H1 (cell line): ENCODE measurements around the gene HPX. TPM values are rescaled to one million over a fixed set of nuclear protein-coding genes. Genes with fewer than 3 reads are reported as not detected.

Experiments used
- CTCF ChIA-PET: fragments of 300-600 bp; sonication (Branson Sonifier 250); formaldehyde crosslinking; loops from one replicate; lab custom pipeline; 2021; ENCODE audit not compliant: partially characterized antibody; lab: Charles Lee
- POLR2A ChIA-PET: fragments of 300-600 bp; sonication (Branson Sonifier 250); formaldehyde crosslinking; loops from one replicate; lab custom pipeline; 2021; ENCODE audit warnings: inconsistent platforms; ENCODE audit not compliant: partially characterized antibody; lab: Charles Lee
- DNase-seq, 2 experiments: peaks; one replicate each; pipeline versions ENCODE4 v3.0.0 to v3.0.0-alpha.2; 2010 to 2022; ENCODE audit warnings: low spot score in 2 of 2, low read depth in 1 of 2, mixed read lengths in 1 of 2
- FAIRE-seq: peaks from 2 replicates; lab custom pipeline; 2011; peaks lifted over from hg19 to GRCh38; lab: Jason Lieb, UNC
- H2AFZ ChIP-seq: 2 replicates; pipeline ENCODE4 v1.8.1; 2012; ENCODE audit warnings: low read length, inconsistent platforms
- H2AK5ac ChIP-seq: 2 replicates; pipeline ENCODE4 v1.6.1; 2013; ENCODE audit warnings: low read depth, low read length
- H2BK120ac ChIP-seq: replicated peaks from 2 replicates; pipeline ENCODE3; 2013; ENCODE audit warnings: low read depth, low read length, inconsistent platforms
- H2BK12ac ChIP-seq: 2 replicates; pipeline ENCODE4 v1.6.1; 2013; ENCODE audit warnings: low read depth, low read length
- H2BK15ac ChIP-seq: 2 replicates; pipeline ENCODE4 v1.6.1; 2013; ENCODE audit warnings: low read length
- H2BK20ac ChIP-seq: 2 replicates; pipeline ENCODE4 v1.6.1; 2013; ENCODE audit warnings: low read length
- H2BK5ac ChIP-seq: 2 replicates; pipeline ENCODE4 v1.6.1; 2013; ENCODE audit warnings: low read depth, low read length
- H3K14ac ChIP-seq: 2 replicates; pipeline ENCODE4 v1.6.1; 2013; ENCODE audit warnings: inconsistent platforms; ENCODE audit not compliant: insufficient read length
- H3K18ac ChIP-seq: 2 replicates; pipeline ENCODE4 v1.6.1; 2013; ENCODE audit warnings: low read length; ENCODE audit errors: extremely low read depth
- H3K23ac ChIP-seq: 2 replicates; pipeline ENCODE4 v1.6.1; 2013; ENCODE audit warnings: inconsistent platforms; ENCODE audit not compliant: insufficient read length
- H3K23me2 ChIP-seq: 2 replicates; pipeline ENCODE4 v1.6.1; 2013; ENCODE audit warnings: low read depth, low read length
- H3K27ac ChIP-seq: 2 replicates; pipeline ENCODE4 v1.6.1; 2011; ENCODE audit warnings: low read depth, low read length, inconsistent platforms
- H3K27me3 ChIP-seq, 4 experiments: replicated peaks in 1 of 4; 1 replicate in 1 of 4; 2 replicates in 3 of 4; pipeline versions ENCODE4 v1.6.1 to v1.8.1; 2011 to 2013; ENCODE audit warnings: low read length in 3 of 4, mild to moderate bottlenecking in 3 of 4, inconsistent platforms in 2 of 4, mixed read lengths in 2 of 4, moderate library complexity in 1 of 4; ENCODE audit not compliant: control insufficient read depth in 3 of 4, insufficient read depth in 3 of 4; ENCODE audit errors: extremely low read depth in 1 of 4
- H3K36me3 ChIP-seq, 4 experiments: 2 replicates each; pipeline versions ENCODE4 v1.6.1 to v1.8.1; 2011 to 2013; ENCODE audit warnings: mild to moderate bottlenecking in 4 of 4, low read length in 3 of 4, moderate library complexity in 2 of 4, control low read depth in 1 of 4, inconsistent platforms in 1 of 4; ENCODE audit not compliant: insufficient read depth in 4 of 4, control insufficient read depth in 2 of 4
- H3K4ac ChIP-seq: replicated peaks from 2 replicates; pipeline ENCODE3; 2013; ENCODE audit warnings: low read length, low read depth, mixed read lengths, inconsistent platforms; ENCODE audit not compliant: insufficient read length
- H3K4me1 ChIP-seq, 4 experiments: replicated peaks in 1 of 4; 1 replicate in 1 of 4; 2 replicates in 3 of 4; pipeline versions ENCODE4 v1.6.1 to v1.8.1; 2011 to 2013; ENCODE audit warnings: low read length in 3 of 4, inconsistent platforms in 2 of 4, mixed read lengths in 1 of 4; ENCODE audit not compliant: insufficient read depth in 4 of 4, control insufficient read depth in 3 of 4
- H3K4me2 ChIP-seq, 2 experiments: 2 replicates each; pipeline versions ENCODE4 v1.6.1 to v1.8.1; 2011 to 2013; ENCODE audit warnings: low read depth in 2 of 2, low read length in 2 of 2, control low read depth in 1 of 2, inconsistent platforms in 1 of 2, mild to moderate bottlenecking in 1 of 2; ENCODE audit not compliant: insufficient read depth in 1 of 2
- H3K4me3 ChIP-seq, 4 experiments: fragments of 200-600, 300-600 bp in 1 of 4; sonication (generic), shearing (Covaris generic), sonication (Bioruptor Twin) in 1 of 4; 2 replicates each; pipeline versions ENCODE4 v1.5.1 to v1.8.1; 2011 to 2016; ENCODE audit warnings: low read length in 4 of 4, low read depth in 3 of 4, control low read depth in 2 of 4, inconsistent platforms in 2 of 4, mild to moderate bottlenecking in 2 of 4, mixed read lengths in 1 of 4, moderate library complexity in 1 of 4; ENCODE audit not compliant: insufficient read depth in 2 of 4; ENCODE audit errors: extremely low read depth in 1 of 4
- H3K56ac ChIP-seq: replicated peaks from 2 replicates; pipeline ENCODE3; 2013; ENCODE audit warnings: low read depth, mild to moderate bottlenecking, mixed read lengths, low read length, inconsistent platforms; ENCODE audit not compliant: insufficient read length
- H3K79me1 ChIP-seq: 2 replicates; pipeline ENCODE4 v1.6.1; 2013; ENCODE audit warnings: low read depth, low read length, control low read depth
- H3K79me2 ChIP-seq, 2 experiments: 2 replicates each; pipeline versions ENCODE4 v1.6.1 to v1.8.1; 2012 to 2013; ENCODE audit warnings: low read length in 2 of 2, mild to moderate bottlenecking in 2 of 2, inconsistent platforms in 1 of 2; ENCODE audit not compliant: insufficient read depth in 2 of 2, control insufficient read depth in 1 of 2
- H3K9ac ChIP-seq, 4 experiments: replicated peaks in 1 of 4; 1 replicate in 1 of 4; 2 replicates in 3 of 4; pipeline versions ENCODE4 v1.6.1 to v1.8.1; 2011 to 2013; ENCODE audit warnings: low read depth in 3 of 4, low read length in 3 of 4, control low read depth in 2 of 4, mild to moderate bottlenecking in 2 of 4, moderate library complexity in 2 of 4, inconsistent platforms in 1 of 4; ENCODE audit errors: extremely low read depth in 1 of 4
- H3K9me3 ChIP-seq, 2 experiments: 2 replicates each; pipeline versions ENCODE4 v1.6.1 to v1.8.1; 2012 to 2013; ENCODE audit warnings: mild to moderate bottlenecking in 2 of 2, moderate library complexity in 2 of 2, control low read depth in 1 of 2, inconsistent platforms in 1 of 2, low read depth in 1 of 2, low read length in 1 of 2, mixed read lengths in 1 of 2; ENCODE audit not compliant: insufficient read depth in 2 of 2
- H4K20me1 ChIP-seq, 2 experiments: replicated peaks in 1 of 2; 2 replicates each; pipeline versions ENCODE3 to v1.8.1; 2011 to 2013; ENCODE audit warnings: inconsistent platforms in 2 of 2, low read length in 2 of 2, mild to moderate bottlenecking in 1 of 2; ENCODE audit not compliant: insufficient read depth in 2 of 2, control insufficient read depth in 1 of 2
- H4K5ac ChIP-seq: 2 replicates; pipeline ENCODE4 v1.6.1; 2013; ENCODE audit warnings: low read length, low read depth, mixed read lengths, inconsistent platforms; ENCODE audit not compliant: insufficient read length
- H4K8ac ChIP-seq: 2 replicates; pipeline ENCODE4 v1.8.0; 2013; ENCODE audit warnings: mild to moderate bottlenecking, moderate library complexity, low read length, inconsistent platforms; ENCODE audit not compliant: insufficient read depth; ENCODE audit errors: extremely low read depth
- H4K91ac ChIP-seq: replicated peaks from 2 replicates; pipeline ENCODE3; 2013; ENCODE audit warnings: low read length, mixed read lengths, inconsistent platforms; ENCODE audit not compliant: insufficient read length
- ASH2L ChIP-seq: fragments of 200-600, 300-600 bp; sonication (generic); IDR thresholded peaks from one replicate; pipeline ENCODE4 v1.7.1; 2017; ENCODE audit warnings: low read length
- BCL11A ChIP-seq, 2 experiments: IDR thresholded peaks; one replicate each; pipeline ENCODE4 v1.6.1; 2011; ENCODE audit warnings: low read depth in 2 of 2, low read length in 2 of 2, mild to moderate bottlenecking in 2 of 2
- BRCA1 ChIP-seq: IDR thresholded peaks from 2 replicates; pipeline ENCODE4 v1.6.1; 2012; ENCODE audit warnings: low read depth, low read length, improper control_type of control experiment
- CBX8 ChIP-seq: fragments of 300-800, 300-1000 bp; sonication (generic); IDR thresholded peaks from 2 replicates; pipeline ENCODE4 v1.7.1; 2016; ENCODE audit warnings: low read depth, low read length, borderline replicate concordance
- CREB1 ChIP-seq: IDR thresholded peaks from 2 replicates; pipeline ENCODE4 v1.6.1; 2012; ENCODE audit warnings: inconsistent platforms
- POU5F1 ChIP-seq: IDR thresholded peaks from 2 replicates; pipeline ENCODE4 v1.6.1; 2011; ENCODE audit warnings: low read depth, mild to moderate bottlenecking, low read length, moderate library complexity
- RBBP5 ChIP-seq: IDR thresholded peaks from 2 replicates; pipeline ENCODE4 v1.7.1; 2012; ENCODE audit warnings: low read depth, mild to moderate bottlenecking, inconsistent platforms, low read length, moderate library complexity, borderline replicate concordance
- SIN3A ChIP-seq, 2 experiments: IDR thresholded peaks in 1 of 2; conservative IDR thresholded peaks in 1 of 2; 2 replicates each; pipeline ENCODE4 v1.6.1; 2011 to 2012; ENCODE audit warnings: low read length in 2 of 2, improper control_type of control experiment in 1 of 2, low read depth in 1 of 2, mild to moderate bottlenecking in 1 of 2
- SP2 ChIP-seq: IDR thresholded peaks from 2 replicates; pipeline ENCODE4 v1.6.1; 2012; ENCODE audit warnings: mild to moderate bottlenecking, low read length, inconsistent platforms
- TEAD4 ChIP-seq: IDR thresholded peaks from 2 replicates; pipeline ENCODE4 v1.6.1; 2012; ENCODE audit warnings: low read depth, low read length, inconsistent platforms, mixed read lengths
- ZNF274 ChIP-seq: IDR thresholded peaks from 2 replicates; pipeline ENCODE4 v1.7.0; 2012; ENCODE audit warnings: low read length, borderline replicate concordance; ENCODE audit errors: extremely low read depth
- WGBS, 2 experiments: shearing (Covaris generic) in 1 of 2; methylation state at CpG; one replicate each; pipeline versions ENCODE4 v1.1.6 to v1.1.7; 2013 to 2015; ENCODE audit warnings: low lambda C conversion rate in 2 of 2, mixed read lengths in 2 of 2, inconsistent platforms in 1 of 2, low coverage in 1 of 2, missing lambda C conversion rate in 1 of 2; ENCODE audit not compliant: insufficient replicate concordance in 2 of 2, insufficient coverage in 1 of 2, insufficient read length in 1 of 2; ENCODE audit errors: extremely low coverage in 1 of 2, missing lambda C conversion rate in 1 of 2; 5-methylcytosine and 5-hydroxymethylcytosine counted together
- polyA plus RNA-seq, 7 experiments: library from polyadenylated mRNA; depleted of rRNA in 3 of 7; stranded (reverse) in 5 of 7; unstranded in 2 of 7; fragments of >200 nt in 5 of 7; fragments of 200-250 nt in 2 of 7; gene quantifications; 1 replicate in 5 of 7; 2 replicates in 1 of 7; 4 replicates in 1 of 7; pipeline versions ENCODE4 v1.2.1 to v1.2.3, GENCODE V29; 2011 to 2013; ENCODE audit warnings: missing spikeins in 2 of 7, mixed read lengths in 2 of 7
- total RNA-seq: library from RNA; stranded (reverse); fragmentation: NEBNext Ultra II Directional; extraction: Animal tissue kit (Norgen Biotek cat#: 25700); gene quantifications from 2 replicates; pipeline ENCODE4 v1.2.1, GENCODE V29; 2021
- TF ChIP-seq, protein P1 (sequence below): IDR thresholded peaks from 2 replicates; pipeline ENCODE4 v1.6.1; 2012; ENCODE audit warnings: inconsistent platforms

The HPX gene
- total and polyA plus RNA-seq, 2 of the 8 experiments (the other 6 are each of a cell fraction or from before 2014, with no cell fraction given), result 0.80 to 0.97 TPM

DNA sequence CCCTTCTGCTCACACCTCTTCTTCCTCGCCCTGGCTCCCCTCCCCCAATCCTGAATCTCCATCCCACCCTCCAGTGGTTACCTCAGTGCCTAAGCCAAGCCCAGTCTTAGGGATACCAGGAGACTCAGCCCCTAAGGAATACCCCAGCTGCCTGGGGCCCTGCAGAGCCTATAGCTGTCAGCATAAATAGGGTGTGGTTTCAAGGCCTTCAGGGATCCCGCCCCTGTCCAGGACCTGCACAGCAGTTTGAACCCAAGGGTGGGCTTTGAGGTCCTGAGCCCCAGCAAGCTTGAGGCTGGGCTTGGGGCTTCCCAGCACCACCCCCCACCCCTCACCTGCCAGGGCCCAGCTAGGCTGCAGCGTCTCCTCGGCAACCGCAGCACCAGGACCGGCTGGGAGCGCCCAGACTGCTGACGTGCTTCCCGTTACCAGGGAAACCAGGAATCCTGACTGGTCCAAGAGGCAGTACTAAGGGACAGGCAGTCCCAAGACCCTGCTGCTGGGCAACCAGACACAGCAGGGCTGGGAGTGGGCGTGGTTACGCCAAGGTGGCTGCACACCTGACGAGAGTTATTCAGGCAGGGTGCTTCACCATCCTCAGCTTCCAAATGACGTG lies 35.6 kb downstream of the HPX start:
- Histone ChIP-seq H3K79me2 (no peaks in the 10 kb centered on the region), H2BK15ac (no peak overlapping the region), H4K5ac (no peak overlapping the region), H3K4me3 (peak overlapping the region in 2 of 4 experiments; percentile 10 to 23; a peak in 4 of 8 replicates), H3K18ac (no peak overlapping the region), H4K20me1 (peaks cover 2 to 14% of the 10 kb centered on the region in 2 experiments), H3K23me2 (no peaks in the 10 kb centered on the region), H3K27me3 (no peaks in the 10 kb centered on the region), H3K23ac (no peak overlapping the region), H4K8ac (no peak overlapping the region), H2BK5ac (no peak overlapping the region), H2AFZ (no peak overlapping the region), H3K4ac (no peak overlapping the region), H2BK12ac (no peak overlapping the region), H2BK20ac (no peak overlapping the region), H3K27ac (peak overlapping the region; percentile 28; the same call in 1 of the 2 replicates), H3K9ac (no peak overlapping the region; a peak in 1 of 7 replicates), H3K56ac (no peak overlapping the region), H4K91ac (no peak overlapping the region), H3K9me3 (no peaks in the 10 kb centered on the region), H3K14ac (no peak overlapping the region), H2BK120ac (no peak overlapping the region), H3K36me3 (peaks cover 0 to 2% (median 0%) of the 10 kb centered on the region in 4 experiments; a peak in 1 of 8 replicates), H3K79me1 (no peaks in the 10 kb centered on the region), H2AK5ac (no peak overlapping the region), H3K4me1 (peaks cover 8 to 15% (median 10%) of the 10 kb centered on the region in 4 experiments), H3K4me2 (peak overlapping the region; percentile 19 to 51)
- CTCF ChIA-PET, result interaction anchor here (1.1 to 9.5 kb wide), 12 partner anchors 11 to 42 kb away, joined by 3 to 79 read pairs (median 6); partner anchors contain the start of genes HPX and SMPD1
- FAIRE-seq (peak; percentile 86), DNase-seq (peak; percentile 27 to 86)
- 14% methylated on average over 12 of the region's 13 CpGs; no CpG with 5 or more reads in 1 of the 2 experiments for WGBS, 2 experiments
- POLR2A ChIA-PET, result interaction anchor here (0.7 to 3.0 kb wide), 3 partner anchors 13 to 49 kb away, joined by 3 to 10 read pairs (median 7); partner anchors contain the start of gene APBB1
- TF ChIP-seq BCL11A (IDR thresholded peaks at IDR 0.05; ENCODE audit: low read depth in 2 of 2, low read length in 2 of 2) (no peak), CREB1 (peak; percentile 63), TEAD4 (peak; percentile 91), POU5F1 (no peak), CBX8 (no peak), ZNF274 (no peak), BRCA1 (no peak), RBBP5 (peak; percentile 51; the same call in 1 of the 2 replicates), ASH2L (peak; percentile 65), SIN3A (conservative IDR thresholded peaks at IDR 0.05 in 1 of 2, IDR thresholded peaks at IDR 0.05 in 1 of 2; ENCODE audit: low read depth in 1 of 2, low read length in 2 of 2) (peak in 1 of 2 experiments; percentile 68; a peak in 2 of 4 replicates), SP2 (no peak)
- TF ChIP-seq, protein P1, sequence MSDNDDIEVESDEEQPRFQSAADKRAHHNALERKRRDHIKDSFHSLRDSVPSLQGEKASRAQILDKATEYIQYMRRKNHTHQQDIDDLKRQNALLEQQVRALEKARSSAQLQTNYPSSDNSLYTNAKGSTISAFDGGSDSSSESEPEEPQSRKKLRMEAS, result 0 out of 2 replicates have a peak, but pooled peaks have one; percentile 27
